Effector CD8-positive, alpha-beta T cell (primary cell): ENCODE results near the gene GRK4.
A peak's percentile ranks its signal among the peaks of the same experiment; 100 is the strongest.
"Not testable (repeated sequence)": the region's sequence is repeated elsewhere in the genome, so short reads cannot be mapped to it uniquely, and the experiment has no call there.

ENCODE experiments used
- DNase-seq: peaks from one replicate; lab custom pipeline; 2025; lab: John Stamatoyannopoulos, UW
- total RNA-seq, 4 experiments: gene quantifications; one replicate each; lab custom pipeline; 2026; lab: John Stamatoyannopoulos, UW

GRK4 gene
- total RNA-seq: 4.8 to 7.8 (median 5.2) reads per million in 4 experiments

GRCh38 chr4:2963175-2963965, at the start of gene GRK4, which contains the start of gene NOP14:
GRK4 (plus strand) TSS chr4:2963571; CDS start chr4:2964071, 500 bp downstream.
NOP14 (minus strand) TSS chr4:2963406; CDS start chr4:2963319, 87 bp downstream.
- DNase-seq: peak; percentile 94

GRCh38 chr4:2914256-2915126, 48.9 kb upstream of the GRK4 start:
- no peak for DNase-seq

- no peak for DNase-seq
These were observed 47.6 kb upstream of the GRK4 start for GRCh38 chr4:2915789-2916188.

- DNase-seq: not testable (repeated sequence)
These were observed 46.7 kb upstream of the GRK4 start for GRCh38 chr4:2916696-2917095.

GRCh38 chr4:2918300-2918699, 45.1 kb upstream of the GRK4 start:
- DNase-seq: not testable (repeated sequence)

- DNase-seq: not testable (repeated sequence)
These were observed 44.7 kb upstream of the GRK4 start for GRCh38 chr4:2918714-2919113.

GRCh38 chr4:2922453-2923101, 40.8 kb upstream of the GRK4 start:
- DNase-seq: not testable (repeated sequence)

- no peak for DNase-seq
These were observed 40.2 kb upstream of the GRK4 start for GRCh38 chr4:2923141-2923551.

GRCh38 chr4:2923668-2924173, 39.6 kb upstream of the GRK4 start:
- DNase-seq: no peak

- DNase-seq: no peak
These were observed 39.1 kb upstream of the GRK4 start for GRCh38 chr4:2924286-2924685.

- no peak for DNase-seq
These were observed 38.5 kb upstream of the GRK4 start for GRCh38 chr4:2924765-2925301.

GRCh38 chr4:2925496-2925895, 37.9 kb upstream of the GRK4 start:
- DNase-seq: no peak

GRCh38 chr4:2925931-2926860, 37.2 kb upstream of the GRK4 start:
- no peak for DNase-seq

- no peak for DNase-seq
These were observed 36.2 kb upstream of the GRK4 start for GRCh38 chr4:2927016-2927695.

- no peak for DNase-seq
These were observed 35.7 kb upstream of the GRK4 start for GRCh38 chr4:2927696-2928075.

- DNase-seq: no peak
These were observed 34.9 kb upstream of the GRK4 start for GRCh38 chr4:2928242-2929176.

GRCh38 chr4:2929469-2929868, 33.9 kb upstream of the GRK4 start:
- DNase-seq: no peak

GRCh38 chr4:2930135-2930757, 33.1 kb upstream of the GRK4 start:
- DNase-seq: no peak
